Mucosa of stomach (tissue), 1 donor: ENCODE results near the gene AP1M1.
"Not testable (repeated sequence)": the region's sequence is repeated elsewhere in the genome, so short reads cannot be mapped to it uniquely, and the experiment has no call there.

ENCODE experiments used
- H3K27me3 ChIP-seq: one replicate; pipeline ENCODE4 v1.7.0; 2013; ENCODE audit warnings: mild to moderate bottlenecking, low read length; ENCODE audit not compliant: control insufficient read depth, insufficient read depth
- H3K36me3 ChIP-seq: one replicate; pipeline ENCODE4 v1.7.0; 2013; ENCODE audit warnings: low read length; ENCODE audit not compliant: control insufficient read depth, insufficient read depth
- H3K4me1 ChIP-seq: one replicate; pipeline ENCODE4 v1.7.0; 2013; ENCODE audit warnings: mild to moderate bottlenecking, low read length; ENCODE audit not compliant: control insufficient read depth, insufficient read depth
- H3K4me3 ChIP-seq: one replicate; pipeline ENCODE4 v1.7.0; 2013; ENCODE audit warnings: low read length
- H3K9ac ChIP-seq: one replicate; pipeline ENCODE4 v1.7.0; 2013; ENCODE audit warnings: mild to moderate bottlenecking, low read length, moderate library complexity
- H3K9me3 ChIP-seq: one replicate; pipeline ENCODE4 v1.7.0; 2013; ENCODE audit warnings: mild to moderate bottlenecking, low read length, moderate library complexity; ENCODE audit not compliant: control insufficient read depth
- donor health status: Pancreatic carcinoma.

The AP1M1 gene

DNA sequence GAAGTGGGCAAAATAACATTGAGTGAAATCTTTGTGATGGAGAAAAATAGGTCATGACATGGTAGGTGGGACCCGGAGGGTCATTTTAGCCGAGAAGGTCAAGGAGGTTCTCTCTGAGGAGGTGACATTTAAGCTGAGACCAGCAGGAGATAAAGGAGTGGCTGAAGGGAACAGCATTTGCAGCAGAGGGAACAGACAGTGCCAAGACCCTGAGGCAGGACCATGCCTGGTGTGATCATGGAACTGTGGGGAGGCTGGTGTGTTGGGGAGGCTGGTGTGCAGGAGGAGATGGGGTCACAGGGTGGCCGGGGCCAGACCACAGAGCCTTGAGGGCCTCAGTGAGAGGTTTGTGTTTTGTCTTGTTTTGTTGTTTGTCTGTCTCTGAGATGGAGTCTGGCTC, 67.5 kb downstream of the AP1M1 start:
- Histone ChIP-seq H3K4me1 (peaks cover 47% of the 10 kb centered on the region), H3K36me3 (no peaks in the 10 kb centered on the region), H3K9ac (no peak overlapping the region), H3K4me3 (no peak overlapping the region), H3K9me3 (no peaks in the 10 kb centered on the region), H3K27me3 (no peaks in the 10 kb centered on the region)

DNA sequence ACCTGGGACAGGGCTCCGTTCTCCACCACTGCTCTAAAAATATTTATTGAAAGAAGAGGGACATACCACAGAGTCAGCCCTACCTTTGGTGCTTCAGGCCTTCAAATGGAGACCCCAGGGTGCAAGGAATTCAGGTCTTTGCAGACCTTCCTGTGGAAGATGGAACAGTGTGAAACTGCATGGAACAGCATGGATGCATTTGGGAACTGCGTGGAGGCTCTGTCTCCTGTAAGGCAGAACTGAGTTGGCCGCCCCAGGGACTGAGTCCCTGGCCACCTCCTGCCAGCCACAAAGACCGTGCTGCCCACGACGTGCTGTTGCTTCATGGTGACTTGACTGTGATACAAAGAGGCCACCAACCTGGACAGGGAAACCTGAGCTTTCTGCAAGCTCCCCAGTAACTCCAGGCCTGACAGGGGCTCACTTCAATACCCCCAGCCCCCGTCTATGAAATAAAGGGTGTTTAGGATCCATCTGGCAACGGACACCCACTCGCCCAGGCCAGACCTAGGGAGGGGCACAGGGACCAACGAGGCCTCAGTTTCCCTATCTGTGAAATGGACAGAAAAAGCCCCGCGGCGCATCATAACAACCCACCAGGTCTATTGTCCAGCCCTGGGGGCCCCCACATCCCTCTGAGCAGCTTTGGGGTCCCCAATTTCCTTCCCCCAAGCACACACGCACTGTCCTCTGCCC, 68.3 kb downstream of the AP1M1 start:
- H3K4me3 ChIP-seq = no peak overlapping the region
- H3K27me3 ChIP-seq = no peaks in the 10 kb centered on the region
- no peak overlapping the region for H3K9ac ChIP-seq
- peaks cover 39% of the 10 kb centered on the region for H3K4me1 ChIP-seq
- no peaks in the 10 kb centered on the region for H3K36me3 ChIP-seq
- H3K9me3 ChIP-seq = no peaks in the 10 kb centered on the region

DNA sequence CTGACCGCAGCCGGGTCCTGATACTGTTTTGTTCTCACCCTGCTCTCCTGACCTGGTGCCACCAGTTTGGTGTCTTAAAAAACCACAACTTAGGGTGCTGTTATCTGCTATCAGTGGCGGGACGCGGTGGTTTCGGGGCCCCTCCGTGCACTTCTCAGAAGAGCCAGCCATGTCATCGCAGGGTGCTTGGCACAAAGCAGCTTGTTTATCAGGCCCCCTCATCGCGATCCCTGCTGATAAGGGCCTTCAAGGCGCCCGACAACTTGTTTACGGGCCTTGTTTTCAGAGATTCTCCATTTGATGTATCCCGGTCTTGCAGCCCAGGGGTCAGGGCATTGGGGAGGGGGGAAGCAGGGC, 68.9 kb downstream of the AP1M1 start:
- Histone ChIP-seq H3K4me3 (no peak overlapping the region), H3K4me1 (peaks cover 34% of the 10 kb centered on the region), H3K27me3 (no peaks in the 10 kb centered on the region), H3K36me3 (no peaks in the 10 kb centered on the region), H3K9ac (no peak overlapping the region), H3K9me3 (no peaks in the 10 kb centered on the region)

DNA sequence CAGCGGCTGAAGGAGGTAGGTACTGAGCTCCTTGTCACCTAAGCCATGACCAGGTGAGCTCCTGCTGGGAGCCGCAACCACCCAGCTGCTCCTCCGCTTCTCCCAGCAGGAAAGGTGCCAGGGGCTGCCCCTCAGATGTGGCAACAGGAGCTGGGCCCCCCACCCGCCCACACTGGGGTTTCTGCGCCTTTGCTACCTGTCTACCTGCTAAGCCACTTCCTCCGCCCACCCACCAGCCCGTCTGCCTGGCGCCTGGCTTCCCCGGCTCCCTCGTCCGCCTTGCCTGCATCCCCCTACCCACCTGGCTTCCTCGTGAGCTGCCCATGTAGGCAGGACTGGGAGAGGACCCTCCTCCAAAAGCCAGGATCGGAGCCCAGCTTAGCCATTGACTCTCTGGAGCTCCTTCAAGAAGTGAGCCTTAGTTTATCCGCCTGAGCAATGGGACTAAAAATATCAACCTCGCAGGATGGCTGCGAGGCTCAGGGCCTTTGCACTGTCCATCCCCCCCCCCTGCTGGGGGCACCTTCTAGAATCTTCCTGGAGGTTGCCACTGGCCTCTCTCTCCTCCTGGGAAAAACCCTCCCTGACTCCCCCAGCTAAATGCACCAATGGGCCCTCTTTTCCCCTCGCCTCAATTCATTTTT, 71.1 kb downstream of the AP1M1 start:
- Histone ChIP-seq H3K9ac (no peak overlapping the region), H3K36me3 (no peaks in the 10 kb centered on the region), H3K4me1 (peaks cover 13% of the 10 kb centered on the region), H3K27me3 (no peaks in the 10 kb centered on the region), H3K4me3 (no peak overlapping the region), H3K9me3 (no peaks in the 10 kb centered on the region)

DNA sequence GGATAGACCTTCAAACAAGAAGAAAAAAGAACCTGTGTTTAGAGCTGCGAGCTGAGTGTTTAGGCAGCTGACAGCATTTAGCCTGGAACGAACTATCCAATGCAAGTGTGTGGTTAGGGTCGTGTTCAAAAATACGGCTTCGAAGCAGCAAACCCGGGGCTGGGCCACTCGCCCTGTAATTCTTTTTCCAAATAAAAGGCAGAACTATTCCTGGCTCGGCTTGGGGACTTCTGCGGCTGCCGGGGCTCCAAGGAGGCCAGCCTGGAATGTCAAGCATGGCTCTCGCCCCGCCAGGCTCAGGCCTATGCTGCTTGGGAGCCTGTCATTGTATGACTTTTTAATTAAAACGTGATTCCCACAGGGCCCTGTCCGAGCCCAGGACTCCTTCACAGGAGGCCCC, 75.2 kb downstream of the AP1M1 start:
- Histone ChIP-seq H3K27me3 (no peaks in the 10 kb centered on the region), H3K9ac (no peak overlapping the region), H3K9me3 (no peaks in the 10 kb centered on the region), H3K36me3 (no peaks in the 10 kb centered on the region), H3K4me3 (no peak overlapping the region), H3K4me1 (peaks cover 5% of the 10 kb centered on the region)

DNA sequence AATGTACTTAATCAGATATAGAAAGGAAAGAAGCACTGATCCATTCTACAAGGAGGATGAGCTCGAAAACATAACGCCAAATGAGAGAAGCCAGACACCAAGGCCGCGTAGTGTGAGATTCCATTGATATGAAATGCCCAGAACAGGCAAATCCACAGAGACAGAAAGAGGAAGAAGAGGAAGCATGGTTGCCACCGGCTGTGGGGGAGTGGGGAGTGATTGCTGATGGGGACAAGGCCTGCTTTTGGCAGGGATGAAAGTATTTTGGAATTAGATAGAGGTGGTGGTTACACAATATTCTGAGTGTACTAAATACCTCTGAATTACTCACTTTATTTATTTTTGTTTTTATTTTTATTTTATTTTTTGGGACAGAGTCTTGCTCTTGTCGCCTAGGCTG, 76.7 kb downstream of the AP1M1 start:
- H3K9ac ChIP-seq = no peak overlapping the region
- H3K4me3 ChIP-seq = no peak overlapping the region
- H3K9me3 ChIP-seq = no peaks in the 10 kb centered on the region
- no peaks in the 10 kb centered on the region for H3K27me3 ChIP-seq
- peaks cover 15% of the 10 kb centered on the region for H3K4me1 ChIP-seq
- H3K36me3 ChIP-seq = no peaks in the 10 kb centered on the region

DNA sequence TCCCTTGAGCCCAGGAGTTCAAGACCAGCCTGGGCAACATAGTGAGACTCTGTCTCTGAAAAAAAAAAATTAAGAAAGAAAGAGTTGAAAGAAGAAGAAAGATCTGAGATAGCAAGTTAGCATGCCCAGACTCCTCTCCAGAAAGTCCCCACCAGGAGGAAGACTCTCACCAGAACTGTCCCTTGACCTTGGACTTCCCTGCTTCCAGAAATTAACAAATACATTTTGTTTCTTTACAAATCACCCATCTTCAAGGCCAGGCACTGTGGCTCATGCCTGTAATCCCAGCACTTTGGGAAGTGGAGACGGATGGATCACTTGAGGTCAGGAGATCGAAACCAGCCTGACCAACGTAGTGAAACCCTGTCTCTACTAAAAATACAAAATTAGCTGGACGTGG, 82.6 kb downstream of the AP1M1 start:
- Histone ChIP-seq H3K36me3 (no peaks in the 10 kb centered on the region), H3K9me3 (no peaks in the 10 kb centered on the region), H3K4me3 (no peak overlapping the region), H3K9ac (peak overlapping the region; percentile 47), H3K4me1 (peaks cover 26% of the 10 kb centered on the region), H3K27me3 (no peaks in the 10 kb centered on the region)

DNA sequence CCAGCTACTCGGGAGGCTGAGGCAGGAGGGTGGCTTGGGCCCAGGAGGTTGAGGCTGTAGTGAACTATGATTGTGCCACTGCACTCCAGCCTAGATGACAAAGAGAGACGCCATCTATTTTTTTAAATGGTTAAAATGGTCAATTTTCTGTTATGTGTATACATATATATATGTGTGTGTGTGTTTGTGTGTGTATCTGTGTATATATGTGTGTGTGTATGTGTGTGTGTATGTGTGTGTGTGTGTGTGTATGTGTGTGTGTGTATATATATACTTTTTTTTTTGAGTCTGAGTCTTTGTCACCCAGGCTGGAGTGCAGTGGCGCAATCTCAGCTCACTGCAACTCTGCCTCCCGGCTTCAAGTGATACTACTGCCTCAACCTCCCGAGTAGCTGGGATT, 84.0 kb downstream of the AP1M1 start:
- peaks cover 40% of the 10 kb centered on the region for H3K4me1 ChIP-seq
- no peak overlapping the region for H3K4me3 ChIP-seq
- no peaks in the 10 kb centered on the region for H3K36me3 ChIP-seq
- no peak overlapping the region for H3K9ac ChIP-seq
- no peaks in the 10 kb centered on the region for H3K9me3 ChIP-seq
- no peaks in the 10 kb centered on the region for H3K27me3 ChIP-seq

DNA sequence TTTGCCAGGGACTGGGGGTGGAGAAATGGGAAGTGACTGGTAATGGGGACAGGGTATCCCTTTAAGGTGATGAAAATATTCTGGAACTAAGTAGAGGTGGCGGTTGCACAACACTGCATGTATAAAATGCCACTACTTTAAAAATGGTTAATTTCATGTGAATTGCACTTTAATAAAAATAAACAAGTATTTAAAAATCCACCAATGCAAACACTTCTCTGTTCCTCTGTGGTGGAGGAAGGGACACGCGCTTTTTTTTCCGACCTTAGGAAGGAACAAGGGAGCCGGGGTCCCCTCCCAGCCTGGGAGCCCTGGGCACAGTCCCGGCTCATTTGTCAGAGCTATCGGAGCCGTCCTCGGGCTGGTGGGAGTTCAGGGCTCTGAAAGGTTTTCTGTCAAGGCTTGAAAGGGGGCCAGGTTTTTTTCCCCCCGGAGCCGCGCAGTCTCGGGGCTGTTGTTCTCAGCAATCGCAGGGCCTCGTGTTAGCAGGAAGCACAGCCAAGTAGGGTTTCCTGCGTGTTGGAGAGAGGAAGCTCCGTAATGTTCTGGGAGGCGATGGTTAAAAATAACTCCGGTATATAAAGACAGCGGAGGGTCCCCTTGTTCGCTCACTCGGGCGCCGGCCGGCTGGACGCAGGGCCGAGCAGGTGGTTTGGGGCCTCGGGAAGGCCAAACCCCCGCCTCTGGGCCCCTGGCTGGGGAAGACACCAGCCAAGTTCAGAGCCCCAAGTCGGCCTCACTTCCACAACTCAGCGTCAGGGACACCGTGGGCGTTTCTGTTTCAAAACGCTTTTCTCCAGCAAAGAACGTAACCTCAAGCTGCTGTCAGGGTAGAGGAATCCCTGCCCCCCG, 85.7 kb downstream of the AP1M1 start:
- peak overlapping the region; percentile 58 for H3K9ac ChIP-seq
- no peaks in the 10 kb centered on the region for H3K36me3 ChIP-seq
- no peak overlapping the region for H3K4me3 ChIP-seq
- H3K9me3 ChIP-seq = no peaks in the 10 kb centered on the region
- peaks cover 40% of the 10 kb centered on the region for H3K4me1 ChIP-seq
- H3K27me3 ChIP-seq = no peaks in the 10 kb centered on the region

DNA sequence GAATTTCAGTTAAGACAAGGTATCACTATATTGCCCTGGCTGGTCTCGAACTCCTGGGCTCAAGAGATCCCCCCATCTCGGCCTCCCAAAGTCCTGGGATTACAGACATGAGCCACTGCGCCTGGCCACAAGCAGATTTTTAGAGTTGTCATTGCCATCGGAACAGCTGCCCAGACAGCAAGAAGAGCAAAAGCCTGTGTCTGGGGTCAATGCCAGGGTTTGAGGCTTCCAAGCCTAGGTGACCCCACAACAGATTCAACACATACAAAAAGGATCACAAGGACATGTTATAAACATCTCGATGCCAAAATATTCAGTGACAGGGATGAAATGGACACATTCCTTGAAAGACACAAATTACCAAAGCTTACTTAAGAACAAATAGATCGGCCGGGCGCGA, 86.8 kb downstream of the AP1M1 start:
- H3K9ac ChIP-seq = no peak overlapping the region
- no peaks in the 10 kb centered on the region for H3K27me3 ChIP-seq
- H3K4me3 ChIP-seq = no peak overlapping the region
- peaks cover 29% of the 10 kb centered on the region for H3K4me1 ChIP-seq
- H3K36me3 ChIP-seq = no peaks in the 10 kb centered on the region
- H3K9me3 ChIP-seq = no peaks in the 10 kb centered on the region

DNA sequence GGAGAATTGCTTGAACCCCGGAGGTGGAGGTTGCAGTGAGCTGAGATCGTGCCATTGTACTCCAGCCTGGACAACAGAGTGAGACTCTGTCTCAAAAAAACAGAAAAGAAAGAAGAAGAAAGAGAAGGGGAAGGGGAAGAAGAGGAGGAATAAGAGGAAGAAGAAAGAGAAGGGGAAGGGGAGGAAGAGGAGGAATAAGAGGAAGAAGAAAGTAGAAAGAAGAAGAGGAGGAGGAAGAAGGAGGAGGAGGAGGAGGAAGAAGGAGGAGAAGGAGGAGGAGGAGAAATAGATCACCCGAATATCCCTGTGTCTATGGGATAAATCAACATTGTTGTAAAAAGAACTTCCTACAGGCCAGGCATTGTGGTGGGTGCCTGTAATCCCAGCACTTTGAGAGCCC, 87.4 kb downstream of the AP1M1 start:
- peaks cover 23% of the 10 kb centered on the region for H3K4me1 ChIP-seq
- not testable (repeated sequence) for H3K9ac ChIP-seq

DNA sequence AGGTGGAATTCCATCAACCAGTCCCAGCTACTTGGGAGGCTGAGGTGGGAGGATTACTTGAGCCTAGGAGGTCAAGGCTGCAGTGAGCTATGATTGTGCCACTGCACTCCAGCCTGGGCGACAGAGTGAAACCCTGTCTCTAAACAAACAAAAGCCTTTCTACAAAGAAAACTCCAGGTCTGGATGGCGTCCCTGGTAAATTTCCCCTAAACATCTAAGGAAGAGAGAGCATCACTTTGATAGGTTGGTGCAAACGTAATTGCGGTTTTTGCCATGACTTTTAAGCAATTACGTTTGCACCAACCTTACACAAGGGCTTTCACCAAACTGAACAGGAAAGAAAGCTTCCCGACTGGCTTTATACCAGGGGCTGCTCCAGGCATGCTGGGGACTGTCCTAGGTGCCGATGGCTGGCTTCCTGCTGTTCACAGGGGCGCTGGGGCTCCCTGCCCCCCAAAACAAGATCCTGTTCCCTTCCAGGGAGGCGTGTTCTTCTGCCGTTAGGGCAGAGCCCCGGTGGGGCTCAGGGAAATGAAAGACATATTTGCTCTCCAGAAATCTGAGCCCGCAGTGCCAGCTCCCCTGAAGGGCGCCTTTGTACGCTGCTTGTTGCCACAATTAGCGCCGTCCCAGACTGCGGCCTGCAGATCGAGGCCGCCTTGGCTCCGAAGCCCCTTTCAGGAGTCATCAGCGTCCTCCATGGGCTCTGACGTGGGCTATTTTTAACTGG, 88.2 kb downstream of the AP1M1 start:
- H3K36me3 ChIP-seq = no peaks in the 10 kb centered on the region
- H3K9me3 ChIP-seq = no peaks in the 10 kb centered on the region
- peak overlapping the region; percentile 67 for H3K9ac ChIP-seq
- no peaks in the 10 kb centered on the region for H3K27me3 ChIP-seq
- peak overlapping the region; percentile 16 for H3K4me3 ChIP-seq
- H3K4me1 ChIP-seq = peaks cover 18% of the 10 kb centered on the region

More for the DNA sequence above, 87.4 kb downstream of the AP1M1 start:
- not testable (repeated sequence) for H3K4me3 ChIP-seq, H3K27me3 ChIP-seq, H3K36me3 ChIP-seq, H3K9me3 ChIP-seq
